ENCODE measurements around the gene FOXA1. TPM values are rescaled to one million over a fixed set of nuclear protein-coding genes. Genes with fewer than 3 reads are reported as not detected.
"Not testable (repeated sequence)": the region's sequence is repeated elsewhere in the genome, so short reads cannot be mapped to it uniquely, and the experiment has no call there.

The FOXA1 gene
- polyA plus RNA-seq, 3 donors from 2014 or later = not detected

- no peaks in the 10 kb centered on the region for H3K4me1 Mint-ChIP-seq
These were observed 11.5 kb downstream of the FOXA1 start for GRCh38 chr14:37583358-37584210.

DNA sequence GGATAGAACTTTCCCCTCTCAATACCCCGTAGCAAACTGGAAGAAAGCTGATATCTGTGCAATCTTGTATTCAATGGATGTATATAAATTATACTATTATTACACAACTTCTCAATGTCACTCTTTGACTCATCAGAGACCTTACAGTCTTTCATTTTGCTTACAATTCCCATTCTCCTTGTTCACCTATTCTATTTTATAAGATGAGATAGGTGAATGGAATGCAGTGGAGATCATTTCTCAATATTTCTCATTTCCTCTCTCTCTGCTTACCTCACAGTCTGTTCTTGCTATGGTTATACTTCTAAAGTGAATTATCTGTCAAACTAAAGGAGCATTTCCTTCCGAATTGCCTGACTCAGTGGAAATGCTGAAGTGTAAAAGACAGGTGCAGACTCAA, 14.9 kb downstream of the FOXA1 start:
- no peaks in the 10 kb centered on the region for H3K4me1 Mint-ChIP-seq
- no peak overlapping the region for H3K27ac Mint-ChIP-seq
- H3K36me3 Mint-ChIP-seq = no peaks in the 10 kb centered on the region
- no peak for DNase-seq
- no peak overlapping the region for H3K4me3 Mint-ChIP-seq
- H3K27me3 Mint-ChIP-seq (ENCODE audit: low read depth in 3 of 3) = peaks cover 0 to 6% (median 2%) of the 10 kb centered on the region in 3 donors
- H3K9me3 Mint-ChIP-seq = peaks cover 2 to 24% (median 11%) of the 10 kb centered on the region in 6 donors

More at GRCh38 chr14:37583358-37584210, 11.5 kb downstream of the FOXA1 start:
- Mint-ChIP-seq H3K27ac (no peak overlapping the region), H3K9me3 (peaks cover 10 to 51% (median 15%) of the 10 kb centered on the region in 6 donors), H3K27me3 (ENCODE audit: low read depth in 3 of 3) (peaks cover 8 to 18% (median 8%) of the 10 kb centered on the region in 3 donors), H3K36me3 (peaks cover 0 to 3% (median 0%) of the 10 kb centered on the region in 3 donors), H3K4me3 (no peak overlapping the region)
- DNase-seq = no peak

DNA sequence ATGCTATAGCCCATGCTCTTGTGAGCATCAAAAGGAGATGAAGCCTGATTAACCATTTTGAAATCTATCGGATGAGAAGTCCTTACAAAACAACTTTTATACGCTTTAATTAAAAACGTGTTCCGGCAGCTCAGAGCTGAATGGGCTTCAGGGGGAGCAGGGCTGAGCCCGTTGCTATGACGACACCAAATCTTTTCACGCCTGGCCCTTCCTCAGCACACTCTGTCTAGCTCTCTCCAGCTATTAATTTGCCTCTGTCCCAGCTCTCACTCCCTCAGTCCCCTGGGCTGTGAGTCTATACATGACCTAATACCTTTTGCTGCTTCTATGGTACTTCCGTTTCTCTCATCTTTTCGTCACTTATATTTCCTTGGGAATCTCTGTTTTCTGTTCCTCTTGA, 15.8 kb downstream of the FOXA1 start:
- H3K27ac Mint-ChIP-seq = no peak overlapping the region
- peaks cover 6 to 22% (median 14%) of the 10 kb centered on the region in 6 donors for H3K9me3 Mint-ChIP-seq

GRCh38 chr14:37573356-37573755, 21.7 kb downstream of the FOXA1 start:
- DNase-seq = no peak
- Mint-ChIP-seq H3K27ac (no peak overlapping the region), H3K27me3 (ENCODE audit: low read depth in 3 of 3) (peaks cover 0 to 2% (median 0%) of the 10 kb centered on the region in 3 donors), H3K9me3 (peaks cover 3 to 35% (median 15%) of the 10 kb centered on the region in 6 donors), H3K4me1 (no peaks in the 10 kb centered on the region), H3K36me3 (no peaks in the 10 kb centered on the region), H3K4me3 (no peak overlapping the region)

More for the DNA sequence above, 15.8 kb downstream of the FOXA1 start:
- H3K4me3 Mint-ChIP-seq = no peak overlapping the region
- no peaks in the 10 kb centered on the region for H3K36me3 Mint-ChIP-seq
- DNase-seq = no peak
- peaks cover 0 to 3% (median 2%) of the 10 kb centered on the region in 3 donors for H3K27me3 Mint-ChIP-seq (ENCODE audit: low read depth in 3 of 3)
- H3K4me1 Mint-ChIP-seq = no peaks in the 10 kb centered on the region

GRCh38 chr14:37571391-37571790, 23.7 kb downstream of the FOXA1 start:
- H3K36me3 Mint-ChIP-seq = no peaks in the 10 kb centered on the region
- H3K27me3 Mint-ChIP-seq (ENCODE audit: low read depth in 3 of 3) = no peaks in the 10 kb centered on the region
- peaks cover 2 to 42% (median 11%) of the 10 kb centered on the region in 6 donors for H3K9me3 Mint-ChIP-seq
- H3K27ac Mint-ChIP-seq = no peak overlapping the region
- H3K4me3 Mint-ChIP-seq = no peak overlapping the region
- no peaks in the 10 kb centered on the region for H3K4me1 Mint-ChIP-seq
- no peak for DNase-seq

GRCh38 chr14:37569729-37570128, 25.3 kb downstream of the FOXA1 start:
- H3K4me1 Mint-ChIP-seq = no peaks in the 10 kb centered on the region
- peaks cover 2 to 42% (median 7%) of the 10 kb centered on the region in 6 donors for H3K9me3 Mint-ChIP-seq
- H3K4me3 Mint-ChIP-seq = no peak overlapping the region

DNA sequence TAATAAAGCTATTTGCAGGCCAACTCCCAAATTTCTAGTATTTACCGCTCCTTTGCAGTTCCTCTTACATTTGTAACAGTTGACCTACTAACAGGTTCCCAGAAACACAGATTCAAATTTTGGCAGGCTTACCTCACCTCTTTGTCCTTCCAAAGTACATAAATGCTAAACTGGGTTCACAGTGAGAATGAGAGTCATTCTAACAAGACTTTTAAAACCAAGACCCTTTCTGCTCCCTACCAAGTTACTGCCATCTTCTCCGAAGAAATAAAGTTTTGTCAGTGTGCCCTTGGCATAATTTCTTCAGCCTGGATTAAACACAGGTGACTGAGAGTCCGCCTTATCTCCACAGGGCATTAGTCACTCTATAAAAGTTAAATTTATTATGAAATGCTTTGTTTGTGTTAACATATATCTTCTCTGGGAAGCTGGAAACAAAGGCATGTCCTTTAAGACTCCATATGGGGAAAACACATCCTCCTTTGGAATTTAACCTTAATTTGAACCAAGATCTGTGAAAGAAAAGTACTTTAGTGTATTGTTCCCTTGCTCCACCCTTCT, 28.2 kb downstream of the FOXA1 start:
- Mint-ChIP-seq H3K27me3 (ENCODE audit: low read depth in 3 of 3) (no peaks in the 10 kb centered on the region), H3K4me3 (no peak overlapping the region), H3K27ac (no peak overlapping the region), H3K4me1 (no peaks in the 10 kb centered on the region), H3K36me3 (no peaks in the 10 kb centered on the region), H3K9me3 (peaks cover 0 to 19% (median 4%) of the 10 kb centered on the region in 6 donors)
- no peak for DNase-seq

More at GRCh38 chr14:37569729-37570128, 25.3 kb downstream of the FOXA1 start:
- no peaks in the 10 kb centered on the region for H3K36me3 Mint-ChIP-seq
- no peak for DNase-seq
- no peaks in the 10 kb centered on the region for H3K27me3 Mint-ChIP-seq (ENCODE audit: low read depth in 3 of 3)
- no peak overlapping the region for H3K27ac Mint-ChIP-seq

GRCh38 chr14:37565550-37565949, 29.5 kb downstream of the FOXA1 start:
- no peak for DNase-seq
- H3K36me3 Mint-ChIP-seq = no peaks in the 10 kb centered on the region
- no peaks in the 10 kb centered on the region for H3K4me1 Mint-ChIP-seq
- H3K4me3 Mint-ChIP-seq = no peak overlapping the region
- H3K27ac Mint-ChIP-seq = no peak overlapping the region
- H3K9me3 Mint-ChIP-seq = peaks cover 0 to 9% (median 4%) of the 10 kb centered on the region in 6 donors
- no peaks in the 10 kb centered on the region for H3K27me3 Mint-ChIP-seq (ENCODE audit: low read depth in 3 of 3)

DNA sequence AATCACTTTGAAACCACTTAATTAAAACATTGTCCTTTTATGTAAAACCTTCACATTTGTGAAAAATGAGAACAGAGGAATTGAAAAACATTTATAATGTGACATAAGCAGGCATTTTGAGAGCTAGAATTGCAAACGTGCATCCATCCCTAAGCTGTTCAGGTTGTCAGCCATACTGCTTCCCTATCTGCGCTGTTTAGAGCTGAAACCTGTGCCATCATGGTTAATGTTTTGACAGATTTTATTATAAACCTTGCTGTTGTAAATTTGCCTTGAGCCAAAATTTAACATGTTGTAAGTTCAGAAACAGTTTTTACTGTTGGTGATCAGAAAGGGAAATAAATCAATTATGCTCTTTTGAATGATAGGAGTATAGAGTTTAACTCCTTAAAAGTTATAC, 31.9 kb downstream of the FOXA1 start:
- peaks cover 3 to 16% (median 7%) of the 10 kb centered on the region in 6 donors for H3K9me3 Mint-ChIP-seq
- no peak overlapping the region for H3K27ac Mint-ChIP-seq
- H3K36me3 Mint-ChIP-seq = no peaks in the 10 kb centered on the region
- no peaks in the 10 kb centered on the region for H3K4me1 Mint-ChIP-seq
- no peaks in the 10 kb centered on the region for H3K27me3 Mint-ChIP-seq (ENCODE audit: low read depth in 3 of 3)
- no peak for DNase-seq
- no peak overlapping the region for H3K4me3 Mint-ChIP-seq

- H3K27ac Mint-ChIP-seq = no peak overlapping the region
- no peak for DNase-seq
- H3K27me3 Mint-ChIP-seq (ENCODE audit: low read depth in 3 of 3) = peaks cover 0 to 1% (median 0%) of the 10 kb centered on the region in 3 donors
- H3K9me3 Mint-ChIP-seq = peaks cover 9 to 31% (median 22%) of the 10 kb centered on the region in 6 donors
- H3K4me3 Mint-ChIP-seq = no peak overlapping the region
- H3K4me1 Mint-ChIP-seq = no peaks in the 10 kb centered on the region
- H3K36me3 Mint-ChIP-seq = peaks cover 4% of the 10 kb centered on the region in 3 donors
These were observed 35.7 kb downstream of the FOXA1 start for GRCh38 chr14:37559386-37559785.

DNA sequence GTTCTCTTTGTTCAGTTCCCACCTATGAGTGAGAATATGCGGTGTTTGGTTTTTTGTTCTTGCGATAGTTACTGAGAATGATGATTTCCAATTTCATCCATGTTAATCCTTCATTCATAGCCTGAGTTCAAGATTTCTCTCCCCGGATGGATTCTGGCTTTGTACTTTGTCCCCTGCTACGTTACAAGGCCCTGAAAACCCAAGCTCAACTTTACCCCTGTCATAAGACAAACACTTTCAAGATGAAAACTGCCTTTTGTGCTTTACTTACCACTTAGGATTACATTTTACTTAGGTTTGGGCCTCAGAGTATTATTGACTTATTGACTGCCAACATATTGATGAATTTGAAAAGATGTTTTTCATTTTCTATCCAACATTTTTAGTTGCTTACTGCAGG, 36.3 kb downstream of the FOXA1 start:
- peaks cover 9 to 37% (median 25%) of the 10 kb centered on the region in 6 donors for H3K9me3 Mint-ChIP-seq
- no peak overlapping the region for H3K27ac Mint-ChIP-seq
- peaks cover 4 to 8% (median 4%) of the 10 kb centered on the region in 3 donors for H3K36me3 Mint-ChIP-seq
- H3K27me3 Mint-ChIP-seq (ENCODE audit: low read depth in 3 of 3) = peaks cover 0 to 1% (median 0%) of the 10 kb centered on the region in 3 donors
- no peak overlapping the region for H3K4me3 Mint-ChIP-seq
- DNase-seq = no peak
- H3K4me1 Mint-ChIP-seq = no peaks in the 10 kb centered on the region

- not testable (repeated sequence) for DNase-seq, H3K36me3 Mint-ChIP-seq
These were observed 39.5 kb downstream of the FOXA1 start for GRCh38 chr14:37555596-37555995.

GRCh38 chr14:37553935-37554550, 41.0 kb downstream of the FOXA1 start:
- H3K9me3 Mint-ChIP-seq = peaks cover 9 to 51% (median 20%) of the 10 kb centered on the region in 6 donors
- H3K36me3 Mint-ChIP-seq = peaks cover 4 to 9% (median 4%) of the 10 kb centered on the region in 3 donors

More at GRCh38 chr14:37555596-37555995, 39.5 kb downstream of the FOXA1 start:
- not testable (repeated sequence) for H3K4me3 Mint-ChIP-seq; H3K27me3 Mint-ChIP-seq (ENCODE audit: low read depth in 3 of 3); H3K4me1 Mint-ChIP-seq; H3K27ac Mint-ChIP-seq
- H3K9me3 Mint-ChIP-seq = peaks cover 12 to 52% (median 21%) of the 10 kb centered on the region in 6 donors

GRCh38 chr14:37551119-37551518, 43.9 kb downstream of the FOXA1 start:
- H3K27me3 Mint-ChIP-seq (ENCODE audit: low read depth in 3 of 3) = no peaks in the 10 kb centered on the region
- H3K9me3 Mint-ChIP-seq = peaks cover 3 to 25% (median 7%) of the 10 kb centered on the region in 6 donors
- no peak for DNase-seq
- no peaks in the 10 kb centered on the region for H3K4me1 Mint-ChIP-seq
- no peak overlapping the region for H3K4me3 Mint-ChIP-seq
- H3K27ac Mint-ChIP-seq = no peak overlapping the region
- peaks cover 0 to 5% (median 0%) of the 10 kb centered on the region in 3 donors for H3K36me3 Mint-ChIP-seq

More at GRCh38 chr14:37553935-37554550, 41.0 kb downstream of the FOXA1 start:
- peaks cover 0 to 1% (median 0%) of the 10 kb centered on the region in 3 donors for H3K27me3 Mint-ChIP-seq (ENCODE audit: low read depth in 3 of 3)
- no peak for DNase-seq
- H3K27ac Mint-ChIP-seq = no peak overlapping the region
- no peak overlapping the region for H3K4me3 Mint-ChIP-seq
- no peaks in the 10 kb centered on the region for H3K4me1 Mint-ChIP-seq

All from immature natural killer cell (primary cell).